NCI-H2107 (cell line): ENCODE results near the gene SRC.

Experiments used
- DNase-seq: peaks from one replicate; lab custom pipeline; 2025; lab: John Stamatoyannopoulos, UW

The SRC gene

GRCh38 chr20:37413023-37413334, 67.0 kb downstream of the SRC start:
- DNase-seq, result no peak

GRCh38 chr20:37413379-37413778, 67.4 kb downstream of the SRC start:
- no peak for DNase-seq

- DNase-seq, result peak; percentile 48
These were observed 68.5 kb downstream of the SRC start for GRCh38 chr20:37414224-37415035.

- DNase-seq, result no peak
These were observed 69.5 kb downstream of the SRC start for GRCh38 chr20:37415118-37416085.

- no peak for DNase-seq
These were observed 70.3 kb downstream of the SRC start for GRCh38 chr20:37416100-37416847.

- DNase-seq, result no peak
These were observed 71.1 kb downstream of the SRC start for GRCh38 chr20:37416848-37417616.

GRCh38 chr20:37417617-37418467, 71.9 kb downstream of the SRC start:
- DNase-seq, result no peak

GRCh38 chr20:37418591-37419109, 72.7 kb downstream of the SRC start:
- DNase-seq, result no peak

GRCh38 chr20:37419307-37419706, 73.4 kb downstream of the SRC start:
- DNase-seq, result no peak

- DNase-seq, result no peak
These were observed 74.0 kb downstream of the SRC start for GRCh38 chr20:37419774-37420542.

GRCh38 chr20:37420610-37421009, 74.7 kb downstream of the SRC start:
- DNase-seq, result no peak

- no peak for DNase-seq
These were observed 75.3 kb downstream of the SRC start for GRCh38 chr20:37421060-37421905.

GRCh38 chr20:37421988-37422387, 76.0 kb downstream of the SRC start:
- no peak for DNase-seq

GRCh38 chr20:37422791-37423286, 76.9 kb downstream of the SRC start:
- no peak for DNase-seq

- DNase-seq, result no peak
These were observed 77.6 kb downstream of the SRC start for GRCh38 chr20:37423545-37423944.

- no peak for DNase-seq
These were observed 78.3 kb downstream of the SRC start for GRCh38 chr20:37424062-37424851.

- no peak for DNase-seq
These were observed 79.2 kb downstream of the SRC start for GRCh38 chr20:37425103-37425625.
